Nephron (organoid): Measurements from ENCODE around the gene HOXC6.
A peak's percentile ranks its signal among the peaks of the same experiment; 100 is the strongest.

ENCODE experiments used
- H3K27ac Mint-ChIP-seq, 3 experiments: 2 replicates each; pipeline ENCODE4 v1.8.0; 2020; ENCODE audit warnings: mixed read lengths in 3 of 3, mild to moderate bottlenecking in 2 of 3, moderate library complexity in 1 of 3
- H3K27me3 Mint-ChIP-seq: 2 replicates; pipeline ENCODE4 v1.8.0; 2021; ENCODE audit warnings: low read depth, mild to moderate bottlenecking, moderate library complexity, mixed read lengths
- H3K36me3 Mint-ChIP-seq: 2 replicates; pipeline ENCODE4 v1.8.0; 2020; ENCODE audit warnings: low read depth, mixed read lengths
- H3K4me1 Mint-ChIP-seq: 2 replicates; pipeline ENCODE4 v1.8.0; 2020; ENCODE audit warnings: mixed read lengths
- H3K4me3 Mint-ChIP-seq, 3 experiments: 2 replicates each; pipeline ENCODE4 v1.8.0; 2020; ENCODE audit warnings: mild to moderate bottlenecking in 3 of 3, mixed read lengths in 3 of 3, moderate library complexity in 2 of 3
- H3K9me3 Mint-ChIP-seq: 2 replicates; pipeline ENCODE4 v1.8.0; 2020; ENCODE audit warnings: mixed read lengths
- CTCF ChIP-seq, 3 experiments: fragments of 200-600 bp; sonication (generic); IDR thresholded peaks; one replicate each; pipeline ENCODE4 v1.5.0; 2021; ENCODE audit warnings: antibody characterized with exemption in 3 of 3; ENCODE audit not compliant: unreplicated experiment in 3 of 3

The HOXC6 gene

GRCh38 chr12:54030889-54031471 lies 2.7 kb downstream of the HOXC6 start:
- Mint-ChIP-seq H3K4me3 (peak overlapping the region; percentile 67 to 87 (median 80)), H3K27ac (peak overlapping the region; percentile 95 to 97 (median 95)), H3K27me3 (peaks cover 15% of the 10 kb centered on the region), H3K36me3 (peaks cover 7% of the 10 kb centered on the region), H3K9me3 (no peaks in the 10 kb centered on the region), H3K4me1 (peaks cover 85% of the 10 kb centered on the region)
- no peak for TF ChIP-seq CTCF (IDR thresholded peaks at IDR 0.05; ENCODE audit: unreplicated experiment in 3 of 3)

- Mint-ChIP-seq H3K36me3 (peaks cover 7% of the 10 kb centered on the region), H3K4me3 (peak overlapping the region; percentile 67 to 87 (median 80)), H3K27ac (peak overlapping the region; percentile 95 to 97 (median 95)), H3K9me3 (no peaks in the 10 kb centered on the region), H3K27me3 (peaks cover 15% of the 10 kb centered on the region), H3K4me1 (peaks cover 85% of the 10 kb centered on the region)
- TF ChIP-seq CTCF (IDR thresholded peaks at IDR 0.05; ENCODE audit: unreplicated experiment in 3 of 3), result no peak
These were observed 3.2 kb downstream of the HOXC6 start for GRCh38 chr12:54031480-54031879.

- Mint-ChIP-seq H3K27ac (peak overlapping the region; percentile 91 to 97 (median 95)), H3K36me3 (peaks cover 7% of the 10 kb centered on the region), H3K9me3 (no peaks in the 10 kb centered on the region), H3K27me3 (peaks cover 15% of the 10 kb centered on the region), H3K4me1 (peaks cover 85% of the 10 kb centered on the region), H3K4me3 (peak overlapping the region; percentile 81 to 91 (median 87))
- no peak for TF ChIP-seq CTCF (IDR thresholded peaks at IDR 0.05; ENCODE audit: unreplicated experiment in 3 of 3)
These were observed 3.9 kb downstream of the HOXC6 start for GRCh38 chr12:54032086-54032619.

GRCh38 chr12:54032627-54033100 lies 4.4 kb downstream of the HOXC6 start, which contains the start of gene HOXC5:
Gene HOXC5, plus strand, starts transcription at chr12:54033050. Its CDS starts 73 bp downstream, at chr12:54033123.
- peaks cover 10% of the 10 kb centered on the region for H3K27me3 Mint-ChIP-seq
- H3K4me3 Mint-ChIP-seq, result peak within 1 kb of the TSS; percentile 81 to 91 (median 87)
- H3K36me3 Mint-ChIP-seq, result peaks cover 7% of the 10 kb centered on the region
- peak within 1 kb of the TSS; percentile 91 to 97 (median 95) for H3K27ac Mint-ChIP-seq
- peaks cover 85% of the 10 kb centered on the region for H3K4me1 Mint-ChIP-seq
- peak; percentile 96 to 99 (median 99) for TF ChIP-seq CTCF (IDR thresholded peaks at IDR 0.05; ENCODE audit: unreplicated experiment in 3 of 3)
- no peaks in the 10 kb centered on the region for H3K9me3 Mint-ChIP-seq

GRCh38 chr12:54033106-54033979 lies 5.1 kb downstream of the HOXC6 start:
- Mint-ChIP-seq H3K27me3 (peaks cover 9% of the 10 kb centered on the region), H3K4me1 (peaks cover 86% of the 10 kb centered on the region), H3K36me3 (peaks cover 7% of the 10 kb centered on the region), H3K9me3 (no peaks in the 10 kb centered on the region), H3K27ac (peak overlapping the region; percentile 91 to 97 (median 95)), H3K4me3 (peak overlapping the region; percentile 81 to 91 (median 87))
- TF ChIP-seq CTCF (IDR thresholded peaks at IDR 0.05; ENCODE audit: unreplicated experiment in 3 of 3), result no peak
